Measurements from ENCODE around the gene CCR5.
"Not testable (repeated sequence)": the region's sequence is repeated elsewhere in the genome, so short reads cannot be mapped to it uniquely, and the experiment has no call there.

CCR5 gene

DNA sequence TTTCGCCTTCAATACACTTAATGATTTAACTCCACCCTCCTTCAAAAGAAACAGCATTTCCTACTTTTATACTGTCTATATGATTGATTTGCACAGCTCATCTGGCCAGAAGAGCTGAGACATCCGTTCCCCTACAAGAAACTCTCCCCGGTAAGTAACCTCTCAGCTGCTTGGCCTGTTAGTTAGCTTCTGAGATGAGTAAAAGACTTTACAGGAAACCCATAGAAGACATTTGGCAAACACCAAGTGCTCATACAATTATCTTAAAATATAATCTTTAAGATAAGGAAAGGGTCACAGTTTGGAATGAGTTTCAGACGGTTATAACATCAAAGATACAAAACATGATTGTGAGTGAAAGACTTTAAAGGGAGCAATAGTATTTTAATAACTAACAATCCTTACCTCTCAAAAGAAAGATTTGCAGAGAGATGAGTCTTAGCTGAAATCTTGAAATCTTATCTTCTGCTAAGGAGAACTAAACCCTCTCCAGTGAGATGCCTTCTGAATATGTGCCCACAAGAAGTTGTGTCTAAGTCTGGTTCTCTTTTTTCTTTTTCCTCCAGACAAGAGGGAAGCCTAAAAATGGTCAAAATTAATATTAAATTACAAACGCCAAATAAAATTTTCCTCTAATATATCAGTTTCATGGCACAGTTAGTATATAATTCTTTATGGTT, at the start of gene CCR5:
CCR5 (plus strand) TSS at position 108 of the 680 bp plus-strand sequence. CDS start 1,957 bp downstream, outside the sequence.
- no peak for DNase-seq (ENCODE audit: low read depth in 1 of 2, low spot score in 1 of 2)

- no peak for DNase-seq (ENCODE audit: low read depth in 1 of 2, low spot score in 1 of 2)
Measured at GRCh38 chr3:46321461-46322104, 49.2 kb upstream of the CCR5 start.

DNA sequence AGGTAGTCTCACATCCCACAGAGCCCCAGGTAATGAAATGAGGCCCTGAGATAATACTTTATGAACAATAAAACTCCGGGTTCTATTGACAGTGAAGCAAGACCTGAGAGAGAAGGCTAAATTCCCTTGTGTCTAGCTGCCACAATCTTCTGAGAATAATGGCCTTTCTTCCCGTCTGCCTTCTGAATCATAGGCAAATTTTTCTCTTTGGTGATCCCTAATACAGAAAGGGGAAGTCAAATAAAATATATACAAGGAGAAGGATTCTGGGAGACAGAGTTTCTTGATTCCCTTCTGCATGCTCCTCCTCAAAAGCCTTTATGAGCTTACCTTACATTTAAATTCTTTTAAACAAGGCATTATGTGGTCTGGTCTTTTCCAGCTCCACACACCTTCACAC, 46.7 kb upstream of the CCR5 start:
- no peak for DNase-seq (ENCODE audit: low read depth in 1 of 2, low spot score in 1 of 2)

GRCh38 chr3:46325645-46326300, 45.0 kb upstream of the CCR5 start:
- DNase-seq (ENCODE audit: low read depth in 1 of 2, low spot score in 1 of 2): no peak

GRCh38 chr3:46330676-46331075, 40.1 kb upstream of the CCR5 start:
- not testable (repeated sequence) for DNase-seq (ENCODE audit: low read depth in 1 of 2, low spot score in 1 of 2)

GRCh38 chr3:46334741-46335478, 35.8 kb upstream of the CCR5 start:
- no peak for DNase-seq (ENCODE audit: low read depth in 1 of 2, low spot score in 1 of 2)

DNA sequence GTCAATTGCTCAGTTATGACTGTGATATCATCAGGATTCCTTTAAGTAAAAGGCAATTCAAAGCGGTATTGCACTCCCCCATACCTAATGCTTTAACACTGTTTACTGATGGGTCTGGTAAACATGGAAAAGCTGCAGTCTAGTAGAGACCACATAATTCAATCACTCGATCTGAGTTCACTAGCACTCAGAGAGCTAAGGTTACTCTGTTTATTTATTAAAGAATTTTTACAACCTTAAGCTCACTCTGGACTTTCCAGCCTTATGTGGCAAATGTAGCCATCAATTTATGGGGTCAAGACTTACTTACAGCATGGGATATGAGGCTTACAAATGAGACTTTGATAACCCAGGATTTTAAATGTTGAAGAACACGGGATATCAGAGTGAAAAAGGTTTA, 35.2 kb upstream of the CCR5 start:
- no peak for DNase-seq (ENCODE audit: low read depth in 1 of 2, low spot score in 1 of 2)

DNA sequence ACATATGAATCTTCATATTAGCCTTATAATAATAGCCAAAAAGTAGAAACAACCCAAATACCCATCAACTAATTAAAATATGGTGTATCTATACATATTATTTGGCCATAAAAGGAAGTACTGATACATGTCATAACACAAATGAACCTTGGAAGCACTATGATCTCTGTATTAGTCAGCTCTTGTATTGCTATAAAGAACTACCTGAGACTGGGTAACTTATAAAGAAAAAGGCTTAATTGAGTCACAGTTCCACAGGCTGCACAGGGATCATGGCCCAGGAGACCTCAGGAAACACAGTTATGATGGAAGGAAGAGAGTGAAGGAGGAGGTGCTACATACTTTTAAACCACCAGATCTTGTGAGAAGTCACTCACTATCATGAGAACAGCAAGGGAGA, 32.8 kb upstream of the CCR5 start:
- DNase-seq (ENCODE audit: low read depth in 1 of 2, low spot score in 1 of 2): no peak

DNA sequence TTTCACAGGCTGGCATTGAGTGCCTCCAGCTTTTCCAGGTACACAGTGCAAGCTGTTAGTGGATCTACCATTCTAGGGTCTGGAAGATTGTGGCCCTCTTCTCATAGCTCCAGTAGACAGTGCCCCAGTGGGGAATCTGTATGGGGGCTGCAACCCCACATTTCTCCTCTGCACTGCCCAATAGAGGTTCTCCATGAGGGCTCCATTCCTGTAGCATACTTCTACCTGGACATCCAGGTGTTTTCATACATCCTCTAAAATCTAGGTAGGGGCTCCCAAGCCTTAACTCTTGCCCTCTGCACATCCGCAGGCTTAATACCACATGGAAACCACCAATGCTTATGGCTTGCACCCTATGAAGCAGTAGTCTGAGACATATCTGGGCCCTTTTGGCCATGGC, 31.9 kb upstream of the CCR5 start:
- no peak for DNase-seq (ENCODE audit: low read depth in 1 of 2, low spot score in 1 of 2)

- DNase-seq (ENCODE audit: low read depth in 1 of 2, low spot score in 1 of 2): no peak
Measured at GRCh38 chr3:46344476-46344875, 26.3 kb upstream of the CCR5 start.

GRCh38 chr3:46348823-46349482, 21.8 kb upstream of the CCR5 start:
- DNase-seq (ENCODE audit: low read depth in 1 of 2, low spot score in 1 of 2): no peak

- no peak for DNase-seq (ENCODE audit: low read depth in 1 of 2, low spot score in 1 of 2)
Measured at GRCh38 chr3:46349484-46350261, 21.1 kb upstream of the CCR5 start.

GRCh38 chr3:46350262-46350565, 20.5 kb upstream of the CCR5 start:
- no peak for DNase-seq (ENCODE audit: low read depth in 1 of 2, low spot score in 1 of 2)

- DNase-seq (ENCODE audit: low read depth in 1 of 2, low spot score in 1 of 2): no peak
Measured at GRCh38 chr3:46351646-46352045, 19.1 kb upstream of the CCR5 start.

DNA sequence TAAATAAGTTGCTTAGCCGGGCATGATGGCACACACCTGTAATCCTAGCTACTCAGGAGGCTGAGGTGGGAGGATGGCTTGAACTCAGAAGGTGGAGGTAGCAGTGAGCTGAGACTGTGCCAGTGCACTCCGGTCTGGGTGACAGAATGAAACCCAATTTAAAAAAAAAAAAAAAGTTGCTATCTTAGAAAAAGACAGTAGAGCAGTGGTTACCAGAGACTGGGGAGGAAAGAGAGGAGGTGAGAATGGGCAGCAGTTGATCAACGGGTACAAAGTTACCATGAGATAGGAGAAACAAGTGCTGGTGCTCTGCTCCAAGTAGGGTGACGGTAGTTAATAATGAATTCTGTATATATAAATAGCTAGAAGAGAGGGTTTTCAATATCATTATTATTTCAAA, 17.7 kb upstream of the CCR5 start:
- DNase-seq (ENCODE audit: low read depth in 1 of 2, low spot score in 1 of 2): no peak

- no peak for DNase-seq (ENCODE audit: low read depth in 1 of 2, low spot score in 1 of 2)
Measured at GRCh38 chr3:46353647-46354410, 16.9 kb upstream of the CCR5 start, which contains the start of gene CCR2. Gene CCR2 (plus strand): TSS chr3:46354111. CDS start chr3:46357528, 3,417 bp downstream.

- no peak for DNase-seq (ENCODE audit: low read depth in 1 of 2, low spot score in 1 of 2)
Measured at GRCh38 chr3:46354478-46354877, 16.3 kb upstream of the CCR5 start.

DNA sequence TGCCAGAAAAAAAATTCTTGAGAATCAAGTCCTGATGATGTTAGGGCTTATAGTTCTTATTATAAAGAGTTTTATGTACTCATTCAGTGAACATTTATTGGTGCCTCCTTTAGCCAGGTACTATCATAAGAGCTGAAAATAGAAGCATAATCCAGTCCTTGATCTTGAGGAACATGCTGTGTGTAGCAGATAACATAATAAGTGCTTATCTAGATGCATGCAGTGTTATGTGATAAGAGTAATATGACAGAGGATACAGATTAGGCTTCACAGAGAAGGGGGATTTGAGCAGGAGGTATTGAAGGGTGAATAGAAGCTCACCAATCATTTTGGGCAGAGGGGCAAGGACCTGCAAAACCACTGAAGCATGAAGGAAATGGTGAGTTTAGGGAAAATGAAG, 15.8 kb upstream of the CCR5 start:
- DNase-seq (ENCODE audit: low read depth in 1 of 2, low spot score in 1 of 2): no peak

DNA sequence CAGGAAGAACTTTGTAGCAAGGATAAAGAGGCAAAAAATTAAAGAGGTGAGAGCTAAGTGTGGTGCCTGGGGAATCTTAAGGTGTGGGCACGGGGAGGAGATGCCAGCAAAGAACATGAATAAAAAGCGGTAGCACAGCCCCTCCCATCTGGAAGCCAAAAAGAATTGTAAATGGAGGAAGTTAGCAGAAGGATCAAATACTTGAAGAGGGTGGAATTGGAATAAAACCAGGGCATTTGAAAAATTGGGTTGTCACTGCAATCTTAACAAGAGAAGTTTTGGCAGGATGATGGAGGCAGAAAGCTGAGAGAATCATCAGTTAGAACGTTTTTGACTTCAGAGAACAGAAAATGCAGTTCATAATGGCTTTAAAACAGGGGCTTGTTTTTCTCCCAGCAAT, 14.5 kb upstream of the CCR5 start:
- DNase-seq (ENCODE audit: low read depth in 1 of 2, low spot score in 1 of 2): no peak

DNA sequence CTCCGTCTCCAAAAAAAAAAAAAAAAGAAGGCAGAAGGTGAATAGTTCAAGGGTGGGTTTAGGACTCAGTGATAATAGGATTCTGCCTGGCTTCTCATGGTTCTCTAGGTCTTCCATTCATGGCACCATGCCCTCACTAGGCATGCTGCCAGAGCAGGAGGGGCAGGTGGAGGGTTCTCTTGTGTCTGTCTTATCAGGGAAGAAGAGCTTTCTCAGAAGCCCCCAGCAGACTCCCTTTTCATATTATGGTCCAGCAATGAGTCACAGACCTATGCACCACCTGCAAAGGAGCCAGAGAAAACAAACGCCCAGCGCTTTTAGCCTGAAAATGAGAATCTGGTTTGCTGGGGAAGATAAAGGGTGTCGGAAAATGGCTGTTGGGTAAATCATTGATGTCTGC, 13.8 kb upstream of the CCR5 start:
- DNase-seq (ENCODE audit: low read depth in 1 of 2, low spot score in 1 of 2): no peak

Data from activated T-helper 1 cell treated with anti-CD3 and anti-CD28 coated beads, Interleukin-2, amount 50 U/mL, for 16 hours (primary cell).